Measurements from ENCODE around the gene IGFBP2.

The IGFBP2 gene

GRCh38 chr2:216632952-216633615, at the start of gene IGFBP2:
TSS of gene IGFBP2 (plus strand) at chr2:216633420. CDS start at chr2:216633524, 104 bp downstream.
- peaks cover 15% of the 10 kb centered on the region for H3K27me3 ChIP-seq (ENCODE audit: control insufficient read depth, insufficient read depth, low read length)
- peak within 1 kb of the TSS; percentile 90 for H3K4me3 ChIP-seq (ENCODE audit: low read depth, low read length)
- H3K4me1 ChIP-seq (ENCODE audit: control insufficient read depth, insufficient read depth, low read length), result peaks cover 14% of the 10 kb centered on the region
- H3K36me3 ChIP-seq (ENCODE audit: control insufficient read depth, insufficient read depth, low read length), result no peaks in the 10 kb centered on the region
- no peaks in the 10 kb centered on the region for H3K9me3 ChIP-seq (ENCODE audit: control insufficient read depth, insufficient read depth, low read length)
- H3K9ac ChIP-seq (ENCODE audit: low read depth, low read length), result peak within 1 kb of the TSS; percentile 50

- H3K27me3 ChIP-seq (ENCODE audit: control insufficient read depth, insufficient read depth, low read length), result no peaks in the 10 kb centered on the region
- no peak overlapping the region for H3K4me3 ChIP-seq (ENCODE audit: low read depth, low read length)
- H3K36me3 ChIP-seq (ENCODE audit: control insufficient read depth, insufficient read depth, low read length), result no peaks in the 10 kb centered on the region
- H3K9ac ChIP-seq (ENCODE audit: low read depth, low read length), result no peak overlapping the region
- H3K4me1 ChIP-seq (ENCODE audit: control insufficient read depth, insufficient read depth, low read length), result peaks cover 3% of the 10 kb centered on the region
- H3K9me3 ChIP-seq (ENCODE audit: control insufficient read depth, insufficient read depth, low read length), result no peaks in the 10 kb centered on the region
These were observed 49.6 kb upstream of the IGFBP2 start for GRCh38 chr2:216583606-216584005.

GRCh38 chr2:216584112-216584511, 49.1 kb upstream of the IGFBP2 start:
- Histone ChIP-seq H3K36me3 (ENCODE audit: control insufficient read depth, insufficient read depth, low read length) (no peaks in the 10 kb centered on the region), H3K4me1 (ENCODE audit: control insufficient read depth, insufficient read depth, low read length) (peaks cover 4% of the 10 kb centered on the region), H3K27me3 (ENCODE audit: control insufficient read depth, insufficient read depth, low read length) (no peaks in the 10 kb centered on the region), H3K4me3 (ENCODE audit: low read depth, low read length) (no peak overlapping the region), H3K9ac (ENCODE audit: low read depth, low read length) (no peak overlapping the region), H3K9me3 (ENCODE audit: control insufficient read depth, insufficient read depth, low read length) (no peaks in the 10 kb centered on the region)

GRCh38 chr2:216585441-216585840, 47.8 kb upstream of the IGFBP2 start:
- Histone ChIP-seq H3K4me1 (ENCODE audit: control insufficient read depth, insufficient read depth, low read length) (peaks cover 4% of the 10 kb centered on the region), H3K9me3 (ENCODE audit: control insufficient read depth, insufficient read depth, low read length) (no peaks in the 10 kb centered on the region), H3K9ac (ENCODE audit: low read depth, low read length) (no peak overlapping the region), H3K4me3 (ENCODE audit: low read depth, low read length) (no peak overlapping the region), H3K36me3 (ENCODE audit: control insufficient read depth, insufficient read depth, low read length) (no peaks in the 10 kb centered on the region), H3K27me3 (ENCODE audit: control insufficient read depth, insufficient read depth, low read length) (no peaks in the 10 kb centered on the region)

- H3K9me3 ChIP-seq (ENCODE audit: control insufficient read depth, insufficient read depth, low read length), result no peaks in the 10 kb centered on the region
- H3K9ac ChIP-seq (ENCODE audit: low read depth, low read length), result no peak overlapping the region
- H3K4me1 ChIP-seq (ENCODE audit: control insufficient read depth, insufficient read depth, low read length), result peaks cover 3% of the 10 kb centered on the region
- H3K4me3 ChIP-seq (ENCODE audit: low read depth, low read length), result no peak overlapping the region
- no peaks in the 10 kb centered on the region for H3K36me3 ChIP-seq (ENCODE audit: control insufficient read depth, insufficient read depth, low read length)
- no peaks in the 10 kb centered on the region for H3K27me3 ChIP-seq (ENCODE audit: control insufficient read depth, insufficient read depth, low read length)
These were observed 44.1 kb upstream of the IGFBP2 start for GRCh38 chr2:216588861-216589710.

GRCh38 chr2:216589791-216590190, 43.4 kb upstream of the IGFBP2 start:
- Histone ChIP-seq H3K4me3 (ENCODE audit: low read depth, low read length) (no peak overlapping the region), H3K4me1 (ENCODE audit: control insufficient read depth, insufficient read depth, low read length) (peaks cover 2% of the 10 kb centered on the region), H3K9ac (ENCODE audit: low read depth, low read length) (no peak overlapping the region), H3K9me3 (ENCODE audit: control insufficient read depth, insufficient read depth, low read length) (no peaks in the 10 kb centered on the region), H3K27me3 (ENCODE audit: control insufficient read depth, insufficient read depth, low read length) (no peaks in the 10 kb centered on the region), H3K36me3 (ENCODE audit: control insufficient read depth, insufficient read depth, low read length) (no peaks in the 10 kb centered on the region)

GRCh38 chr2:216590780-216591179, 42.4 kb upstream of the IGFBP2 start:
- H3K27me3 ChIP-seq (ENCODE audit: control insufficient read depth, insufficient read depth, low read length), result no peaks in the 10 kb centered on the region
- no peaks in the 10 kb centered on the region for H3K9me3 ChIP-seq (ENCODE audit: control insufficient read depth, insufficient read depth, low read length)
- no peaks in the 10 kb centered on the region for H3K36me3 ChIP-seq (ENCODE audit: control insufficient read depth, insufficient read depth, low read length)
- H3K4me3 ChIP-seq (ENCODE audit: low read depth, low read length), result no peak overlapping the region
- peaks cover 2% of the 10 kb centered on the region for H3K4me1 ChIP-seq (ENCODE audit: control insufficient read depth, insufficient read depth, low read length)
- no peak overlapping the region for H3K9ac ChIP-seq (ENCODE audit: low read depth, low read length)

- H3K27me3 ChIP-seq (ENCODE audit: control insufficient read depth, insufficient read depth, low read length), result no peaks in the 10 kb centered on the region
- no peak overlapping the region for H3K4me3 ChIP-seq (ENCODE audit: low read depth, low read length)
- H3K9me3 ChIP-seq (ENCODE audit: control insufficient read depth, insufficient read depth, low read length), result no peaks in the 10 kb centered on the region
- H3K4me1 ChIP-seq (ENCODE audit: control insufficient read depth, insufficient read depth, low read length), result peaks cover 2% of the 10 kb centered on the region
- no peak overlapping the region for H3K9ac ChIP-seq (ENCODE audit: low read depth, low read length)
- no peaks in the 10 kb centered on the region for H3K36me3 ChIP-seq (ENCODE audit: control insufficient read depth, insufficient read depth, low read length)
These were observed 41.7 kb upstream of the IGFBP2 start for GRCh38 chr2:216591480-216591879.

GRCh38 chr2:216594081-216594480, 39.1 kb upstream of the IGFBP2 start:
- no peak overlapping the region for H3K9ac ChIP-seq (ENCODE audit: low read depth, low read length)
- no peaks in the 10 kb centered on the region for H3K9me3 ChIP-seq (ENCODE audit: control insufficient read depth, insufficient read depth, low read length)
- H3K27me3 ChIP-seq (ENCODE audit: control insufficient read depth, insufficient read depth, low read length), result no peaks in the 10 kb centered on the region
- no peaks in the 10 kb centered on the region for H3K4me1 ChIP-seq (ENCODE audit: control insufficient read depth, insufficient read depth, low read length)
- no peaks in the 10 kb centered on the region for H3K36me3 ChIP-seq (ENCODE audit: control insufficient read depth, insufficient read depth, low read length)
- no peak overlapping the region for H3K4me3 ChIP-seq (ENCODE audit: low read depth, low read length)

- Histone ChIP-seq H3K4me3 (ENCODE audit: low read depth, low read length) (no peak overlapping the region), H3K4me1 (ENCODE audit: control insufficient read depth, insufficient read depth, low read length) (no peaks in the 10 kb centered on the region), H3K27me3 (ENCODE audit: control insufficient read depth, insufficient read depth, low read length) (no peaks in the 10 kb centered on the region), H3K9me3 (ENCODE audit: control insufficient read depth, insufficient read depth, low read length) (no peaks in the 10 kb centered on the region), H3K36me3 (ENCODE audit: control insufficient read depth, insufficient read depth, low read length) (no peaks in the 10 kb centered on the region), H3K9ac (ENCODE audit: low read depth, low read length) (no peak overlapping the region)
These were observed 36.8 kb upstream of the IGFBP2 start for GRCh38 chr2:216596236-216596979.

GRCh38 chr2:216596980-216597509, 36.2 kb upstream of the IGFBP2 start:
- Histone ChIP-seq H3K4me1 (ENCODE audit: control insufficient read depth, insufficient read depth, low read length) (no peaks in the 10 kb centered on the region), H3K9me3 (ENCODE audit: control insufficient read depth, insufficient read depth, low read length) (no peaks in the 10 kb centered on the region), H3K9ac (ENCODE audit: low read depth, low read length) (no peak overlapping the region), H3K4me3 (ENCODE audit: low read depth, low read length) (no peak overlapping the region), H3K36me3 (ENCODE audit: control insufficient read depth, insufficient read depth, low read length) (no peaks in the 10 kb centered on the region), H3K27me3 (ENCODE audit: control insufficient read depth, insufficient read depth, low read length) (no peaks in the 10 kb centered on the region)

Data from iPS-15b (cell line).